GM21367 (cell line): ENCODE data around the gene SFXN5.
"Not testable (repeated sequence)": the region's sequence is repeated elsewhere in the genome, so short reads cannot be mapped to it uniquely, and the experiment has no call there.

ENCODE experiments used
- ATAC-seq: cut with Tn5 transposase; IDR thresholded peaks from one replicate; pipeline ENCODE4 v1.9.1; 2021; ENCODE audit not compliant: unreplicated experiment

SFXN5 gene

GRCh38 chr2:73071360-73072128, at the start of gene SFXN5:
TSS of gene SFXN5 (minus strand) at chr2:73071712. CDS start at chr2:73071705, 7 bp downstream.
- peak; percentile 86 for ATAC-seq

- not testable (repeated sequence) for ATAC-seq
Measured at GRCh38 chr2:73119611-73120239, 48.2 kb upstream of the SFXN5 start.

- ATAC-seq, result no peak
Measured at GRCh38 chr2:73117441-73117840, 45.9 kb upstream of the SFXN5 start.

GRCh38 chr2:73116182-73116960, 44.9 kb upstream of the SFXN5 start:
- ATAC-seq, result no peak

GRCh38 chr2:73114273-73114867, 42.9 kb upstream of the SFXN5 start:
- ATAC-seq, result no peak

GRCh38 chr2:73112913-73113854, 41.7 kb upstream of the SFXN5 start, which contains the start of gene RAB11FIP5:
TSS of gene RAB11FIP5 (minus strand) at chr2:73112948. CDS start at chr2:73112777, 171 bp downstream.
- peak; percentile 65 for ATAC-seq

- peak; percentile 20 for ATAC-seq
Measured at GRCh38 chr2:73112026-73112912, 40.8 kb upstream of the SFXN5 start.

GRCh38 chr2:73111073-73112025, 39.8 kb upstream of the SFXN5 start:
- ATAC-seq, result no peak

GRCh38 chr2:73110168-73111072, 38.9 kb upstream of the SFXN5 start:
- ATAC-seq, result no peak

GRCh38 chr2:73109431-73110167, 38.1 kb upstream of the SFXN5 start:
- ATAC-seq, result no peak

GRCh38 chr2:73107211-73107926, 35.9 kb upstream of the SFXN5 start:
- ATAC-seq, result no peak

- ATAC-seq, result no peak
Measured at GRCh38 chr2:73106791-73107190, 35.3 kb upstream of the SFXN5 start.

- no peak for ATAC-seq
Measured at GRCh38 chr2:73105511-73105971, 34.0 kb upstream of the SFXN5 start.

- no peak for ATAC-seq
Measured at GRCh38 chr2:73104933-73105332, 33.4 kb upstream of the SFXN5 start.

GRCh38 chr2:73103018-73103542, 31.6 kb upstream of the SFXN5 start:
- ATAC-seq, result no peak
